Vagina (tissue), 2 donors: ENCODE data around the gene P2RX5.

Experiments
- POLR2A ChIP-seq, 2 donors: fragments of 450-650 bp; IDR thresholded peaks; one replicate each; pipeline ENCODE4 v1.6.1; 2017; ENCODE audit warnings: antibody characterized with exemption in 2 of 2, mild to moderate bottlenecking in 2 of 2, moderate library complexity in 2 of 2
- POLR2AphosphoS5 ChIP-seq, 2 donors: sonication (generic); formaldehyde crosslinking; IDR thresholded peaks; one replicate each; pipeline ENCODE4 v1.9.0; 2017; ENCODE audit warnings: antibody characterized with exemption in 2 of 2, mild to moderate bottlenecking in 2 of 2, low read depth in 1 of 2; ENCODE audit not compliant: insufficient read depth in 1 of 2
- TF ChIP-seq, protein P1 (sequence below), 3 experiments: fragments of 450-650 bp in 2 of 3; fragments of 200-600 bp in 1 of 3; sonication (generic) in 1 of 3; IDR thresholded peaks; one replicate each; pipeline ENCODE4 v1.5.1; 2017 to 2019; ENCODE audit warnings: antibody characterized with exemption in 3 of 3, mild to moderate bottlenecking in 2 of 3, moderate library complexity in 2 of 3

- TF ChIP-seq, protein P1, sequence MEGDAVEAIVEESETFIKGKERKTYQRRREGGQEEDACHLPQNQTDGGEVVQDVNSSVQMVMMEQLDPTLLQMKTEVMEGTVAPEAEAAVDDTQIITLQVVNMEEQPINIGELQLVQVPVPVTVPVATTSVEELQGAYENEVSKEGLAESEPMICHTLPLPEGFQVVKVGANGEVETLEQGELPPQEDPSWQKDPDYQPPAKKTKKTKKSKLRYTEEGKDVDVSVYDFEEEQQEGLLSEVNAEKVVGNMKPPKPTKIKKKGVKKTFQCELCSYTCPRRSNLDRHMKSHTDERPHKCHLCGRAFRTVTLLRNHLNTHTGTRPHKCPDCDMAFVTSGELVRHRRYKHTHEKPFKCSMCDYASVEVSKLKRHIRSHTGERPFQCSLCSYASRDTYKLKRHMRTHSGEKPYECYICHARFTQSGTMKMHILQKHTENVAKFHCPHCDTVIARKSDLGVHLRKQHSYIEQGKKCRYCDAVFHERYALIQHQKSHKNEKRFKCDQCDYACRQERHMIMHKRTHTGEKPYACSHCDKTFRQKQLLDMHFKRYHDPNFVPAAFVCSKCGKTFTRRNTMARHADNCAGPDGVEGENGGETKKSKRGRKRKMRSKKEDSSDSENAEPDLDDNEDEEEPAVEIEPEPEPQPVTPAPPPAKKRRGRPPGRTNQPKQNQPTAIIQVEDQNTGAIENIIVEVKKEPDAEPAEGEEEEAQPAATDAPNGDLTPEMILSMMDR (IDR thresholded peaks at IDR 0.05), result no peak
- TF ChIP-seq POLR2A (IDR thresholded peaks at IDR 0.05) (no peak), POLR2AphosphoS5 (IDR thresholded peaks at IDR 0.05; ENCODE audit: insufficient read depth in 1 of 2, low read depth in 1 of 2) (no peak)
Measured at GRCh38 chr17:3641014-3641413, 54.9 kb downstream of the P2RX5 start.
